Activated CD4-positive, alpha-beta T cell treated with anti-CD3 and anti-CD28 coated beads, Interleukin-2, amount 50 U/mL, for 48 hours (primary cell): ENCODE results near the gene SEPTIN10.

Experiments
- DNase-seq, 2 experiments: peaks; one replicate each; pipeline ENCODE4 v3.0.0-alpha.2; 2020

SEPTIN10 gene

DNA sequence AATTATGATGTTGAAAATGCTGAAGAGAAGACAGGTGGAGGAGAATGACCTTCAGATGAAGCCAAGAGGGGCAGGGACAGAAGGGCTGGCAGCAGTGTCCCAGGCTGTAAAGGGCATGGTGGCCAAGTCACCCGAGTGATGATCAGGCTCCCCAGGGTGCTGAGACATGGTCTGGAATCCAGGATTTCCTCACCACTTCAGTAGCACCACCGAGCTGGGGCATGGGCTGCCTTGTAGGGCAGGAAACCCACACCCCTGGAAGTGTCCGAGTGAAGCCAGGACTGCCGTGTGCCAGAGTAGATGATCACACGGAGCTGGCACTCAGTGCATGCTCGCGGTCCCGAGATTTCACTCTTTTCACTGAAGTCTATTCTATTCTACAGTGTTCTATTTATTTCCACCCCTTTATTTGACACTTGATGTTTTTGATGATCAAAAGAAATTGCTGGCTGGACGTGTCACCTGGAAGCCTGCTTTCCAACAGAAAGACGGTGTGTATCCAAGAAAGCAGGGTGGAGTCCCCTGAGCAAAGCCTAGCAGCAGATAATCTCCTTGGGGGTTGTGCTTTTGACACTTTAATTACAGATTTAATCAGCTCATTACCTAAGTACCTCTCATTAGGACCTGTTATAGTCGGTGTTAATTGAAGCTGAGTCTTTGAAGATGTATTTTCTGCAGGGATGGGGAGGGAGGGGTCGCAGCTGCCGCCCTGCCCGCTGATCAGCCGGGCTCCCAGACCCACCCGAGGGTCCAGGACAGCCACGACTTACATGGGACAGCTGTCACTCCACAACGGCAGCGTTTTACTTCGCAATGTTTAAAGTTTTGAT lies 92.3 kb downstream of the SEPTIN10 start:
- no peak for DNase-seq

DNA sequence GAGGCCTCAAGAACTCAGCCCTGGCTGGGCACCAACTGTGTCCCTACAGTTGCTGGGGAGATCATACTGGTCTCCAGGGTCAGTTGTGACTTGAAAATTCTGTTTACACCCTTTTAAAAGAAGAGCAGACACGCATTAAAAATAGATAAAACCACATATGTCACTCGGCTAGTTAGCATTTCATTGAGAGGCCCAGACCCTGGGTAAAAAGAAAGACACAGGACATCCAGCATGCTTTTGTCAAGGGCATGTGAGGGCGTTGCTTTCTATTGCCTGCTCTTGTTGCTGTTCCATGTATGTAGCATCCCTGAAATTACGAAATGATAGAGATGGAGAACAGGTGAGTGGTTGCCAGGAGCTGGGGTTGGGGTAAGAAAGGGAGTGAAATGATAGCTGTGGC lies 94.3 kb downstream of the SEPTIN10 start:
- no peak for DNase-seq

DNA sequence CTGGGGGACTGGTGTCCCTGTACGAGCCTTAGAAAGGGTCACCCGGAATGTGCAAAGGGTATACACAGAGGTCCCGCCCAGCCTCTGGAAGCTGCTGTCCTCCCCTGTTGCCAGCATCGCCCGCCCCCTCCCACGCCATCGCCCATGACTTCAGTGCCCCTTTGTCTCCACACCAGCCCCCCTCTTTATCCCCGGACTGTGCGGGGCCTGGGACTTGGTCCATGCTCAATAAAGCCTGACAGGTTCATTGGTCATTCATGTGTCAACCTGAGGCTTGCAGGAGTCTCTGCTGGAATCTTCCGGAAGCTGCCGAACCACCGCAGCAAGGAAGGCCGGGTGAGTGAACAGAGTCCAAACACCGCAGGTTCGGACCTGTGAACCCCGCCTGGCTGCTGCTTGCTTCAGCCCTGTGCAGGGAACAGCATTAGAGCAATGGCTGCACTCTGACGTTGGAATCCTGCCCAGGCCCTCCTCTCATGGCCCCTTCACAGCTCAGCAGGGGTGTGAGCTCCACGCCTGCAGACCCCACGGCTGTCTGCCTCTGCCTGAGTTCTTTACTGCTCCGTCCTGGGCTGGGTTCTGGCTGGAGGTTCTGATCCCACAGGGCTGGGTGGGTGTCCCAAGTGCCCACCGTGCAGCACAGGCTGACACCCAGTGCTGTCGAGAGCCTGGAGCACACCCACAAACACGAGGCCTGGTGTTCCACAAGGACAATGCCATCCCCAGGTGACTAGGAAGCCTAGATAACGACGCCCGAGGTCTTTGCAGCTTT lies 96.5 kb downstream of the SEPTIN10 start:
- no peak for DNase-seq

DNA sequence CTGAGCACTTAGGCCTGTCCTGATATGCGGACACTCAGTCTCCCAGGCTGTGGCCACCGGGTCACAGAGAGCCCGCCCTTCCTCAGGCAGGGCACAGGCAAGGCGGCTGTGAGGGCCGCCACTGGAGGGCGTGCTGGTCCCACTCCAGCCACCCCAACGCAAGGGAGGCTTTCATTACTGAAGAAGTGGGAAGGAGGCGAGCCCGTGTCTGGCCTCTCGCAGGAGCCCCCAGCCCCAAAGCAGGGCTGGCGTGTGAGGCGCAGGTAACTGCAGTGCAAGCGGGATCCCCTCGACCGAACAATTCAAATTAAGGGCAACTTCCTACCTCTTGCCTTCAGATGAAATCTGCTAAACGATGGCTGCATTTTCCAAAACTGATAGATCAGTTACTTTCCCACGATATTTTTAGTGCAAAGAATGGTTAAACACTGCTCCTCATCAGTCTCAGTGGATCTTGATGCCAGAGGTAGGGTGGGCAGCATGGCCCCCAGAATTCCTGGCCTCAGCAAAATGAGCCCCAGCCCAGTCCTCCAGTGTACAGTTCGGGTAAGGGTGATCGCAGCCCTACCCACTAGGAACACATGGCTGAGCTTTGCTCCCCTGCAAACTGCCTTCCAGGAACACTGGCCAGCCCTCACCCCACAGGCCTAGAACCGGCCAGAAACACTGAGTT lies 97.2 kb downstream of the SEPTIN10 start:
- peak; percentile 18 to 30 for DNase-seq

DNA sequence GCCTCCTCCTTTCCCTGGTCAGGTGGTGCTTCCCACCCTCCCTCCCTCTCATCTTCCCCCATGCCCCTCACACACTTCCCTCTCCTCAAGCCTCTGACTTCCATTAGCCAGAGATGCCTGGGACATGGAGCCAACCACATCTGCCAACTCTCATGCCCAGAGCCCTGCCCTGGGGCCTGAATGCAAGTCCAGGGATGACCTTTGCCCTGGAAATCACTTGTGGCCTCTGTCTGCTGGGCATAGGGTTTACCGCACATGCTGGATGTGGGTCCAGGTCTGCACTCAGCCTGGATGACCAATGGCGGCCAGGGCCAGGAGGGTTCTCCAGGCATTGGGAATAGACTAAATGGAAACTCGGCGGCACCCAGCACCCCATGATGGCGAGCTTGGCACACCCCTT lies 98.9 kb downstream of the SEPTIN10 start:
- no peak for DNase-seq

DNA sequence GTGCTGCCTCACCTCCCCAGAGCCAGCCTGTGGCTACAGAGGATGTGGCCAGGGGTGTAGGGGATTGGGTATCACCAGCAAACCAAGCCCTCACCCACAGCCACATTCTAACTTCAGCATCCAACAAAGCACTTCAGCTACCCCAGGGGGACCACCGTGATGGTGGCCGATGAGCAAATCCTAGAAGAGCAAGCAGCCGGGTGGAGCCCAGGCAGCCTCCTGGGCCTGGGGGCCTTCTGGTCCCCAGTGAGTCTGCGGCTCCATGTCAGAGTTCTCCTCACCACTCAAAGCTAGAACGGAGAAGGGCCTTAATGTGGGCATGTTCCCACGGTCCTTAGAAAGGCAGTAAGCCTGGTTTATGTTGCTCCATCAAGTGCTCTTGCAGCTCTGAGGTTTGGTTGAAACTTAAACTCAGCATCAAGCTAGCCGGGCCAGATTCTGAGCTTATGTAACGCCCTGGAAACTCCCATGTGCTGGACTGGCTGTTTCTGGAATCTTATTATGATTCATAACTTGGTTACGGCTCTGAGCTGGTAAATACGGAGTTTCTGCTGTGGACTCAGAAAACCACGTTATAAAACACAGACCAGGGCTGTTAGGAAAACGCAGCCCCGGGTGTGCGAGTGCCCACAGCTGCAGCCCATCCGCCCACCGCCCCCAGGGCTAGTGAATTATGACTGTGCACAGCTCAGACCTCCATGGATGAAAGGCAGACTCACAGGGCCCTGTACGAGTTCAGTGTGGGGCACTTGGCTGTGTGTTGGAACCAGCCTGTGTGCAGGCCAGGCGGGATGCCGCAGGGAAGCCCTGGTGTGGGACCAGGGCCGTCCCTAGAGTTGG lies 99.8 kb downstream of the SEPTIN10 start:
- DNase-seq = peak; percentile 43 to 60

DNA sequence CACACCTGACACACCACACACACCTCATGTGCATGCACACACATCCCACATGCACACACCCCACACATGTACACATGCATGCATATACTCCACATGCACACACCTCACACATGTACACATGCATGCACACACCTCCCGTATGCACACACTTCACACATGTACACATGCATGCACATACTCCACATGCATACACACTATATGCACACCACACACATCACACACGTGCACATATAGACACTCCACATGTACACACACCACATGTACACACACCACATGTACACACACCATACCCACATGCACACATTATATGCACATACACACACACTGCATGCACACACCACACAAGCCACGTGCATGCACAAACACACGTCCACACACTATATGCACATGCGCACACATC lies 100.5 kb downstream of the SEPTIN10 start:
- DNase-seq = no peak

DNA sequence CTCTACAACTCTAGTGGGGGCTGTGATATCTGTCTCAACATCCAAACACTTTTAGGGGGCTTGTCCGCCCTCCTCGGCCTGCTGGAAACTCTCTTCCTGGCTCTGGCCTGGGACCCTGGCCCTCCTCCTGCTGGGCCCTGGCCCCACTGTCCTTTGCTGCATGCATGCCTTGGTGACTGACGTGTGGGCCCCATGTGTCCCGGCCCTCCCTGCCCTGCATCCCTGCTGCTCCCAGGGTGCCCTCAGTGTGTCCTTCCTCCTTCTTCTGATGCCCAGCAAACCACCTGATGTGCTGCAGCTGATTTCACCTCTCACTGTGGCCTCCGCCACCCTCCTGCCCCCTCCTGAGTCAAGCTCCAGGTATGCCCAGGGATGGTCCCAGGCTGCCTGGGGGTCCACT lies 101.7 kb downstream of the SEPTIN10 start:
- no peak for DNase-seq

DNA sequence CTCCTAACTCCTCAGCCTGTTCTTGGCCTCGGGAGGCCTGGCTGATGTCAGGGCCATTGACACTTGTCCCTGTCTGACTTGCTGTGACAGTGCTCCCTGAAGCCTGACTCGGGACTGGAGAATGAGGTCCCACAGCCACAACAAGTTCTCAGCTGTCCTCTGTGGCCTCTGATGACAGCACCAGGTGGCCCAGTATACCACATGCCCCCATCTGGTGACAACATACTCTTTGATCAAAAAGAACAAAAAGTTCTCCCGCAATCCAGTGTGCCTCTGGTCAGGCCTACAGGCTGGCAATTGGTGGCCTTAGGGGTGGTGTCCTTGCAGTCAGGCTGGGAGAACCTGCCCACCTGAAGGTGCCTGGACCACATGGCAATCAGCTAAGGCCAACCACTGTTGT lies 102.6 kb downstream of the SEPTIN10 start:
- no peak for DNase-seq

DNA sequence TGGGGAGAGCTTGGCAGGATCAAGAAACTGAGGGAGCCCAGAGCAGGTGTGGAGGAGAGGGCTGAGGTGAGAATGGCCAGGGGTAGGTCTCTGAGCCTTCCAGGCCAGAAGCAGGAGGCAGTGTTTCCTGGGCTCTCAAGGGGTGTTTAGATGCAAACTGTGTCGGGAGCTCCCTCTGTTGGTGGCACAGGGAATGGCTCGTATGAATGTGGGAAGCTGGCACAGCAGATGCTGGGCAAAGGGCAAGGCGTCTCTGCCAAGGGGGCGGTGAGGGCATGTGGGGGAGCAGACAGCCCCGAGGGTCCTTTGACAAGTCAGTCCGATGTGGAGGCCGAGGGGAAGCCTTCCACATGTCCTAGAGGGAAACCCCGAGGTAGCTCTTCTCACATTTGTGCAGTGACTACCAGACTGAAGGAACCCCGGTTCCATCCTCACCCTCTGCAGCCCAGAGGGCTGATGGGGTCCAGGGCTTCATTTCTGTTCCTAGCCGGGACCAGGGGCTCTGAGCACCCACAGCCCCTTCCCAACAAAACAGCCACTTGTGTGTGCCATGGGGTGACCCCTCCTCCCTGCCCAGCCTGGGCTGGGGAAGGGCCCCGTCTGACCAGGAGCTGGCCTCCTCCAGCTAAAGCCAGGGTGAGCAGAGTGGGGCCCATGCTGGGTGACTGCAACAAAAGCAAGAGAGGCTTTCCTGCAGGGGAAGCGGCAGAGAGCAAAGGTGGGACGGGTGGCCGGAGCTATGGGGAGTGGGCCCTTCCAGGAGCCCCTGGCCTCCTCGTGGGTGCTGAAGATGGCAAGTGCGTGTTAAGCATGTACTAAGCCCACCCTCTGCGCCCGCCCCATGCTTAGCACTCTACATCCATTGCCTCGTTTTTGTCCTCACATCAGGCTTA lies 103.4 kb downstream of the SEPTIN10 start:
- DNase-seq = peak; percentile 82 to 86

DNA sequence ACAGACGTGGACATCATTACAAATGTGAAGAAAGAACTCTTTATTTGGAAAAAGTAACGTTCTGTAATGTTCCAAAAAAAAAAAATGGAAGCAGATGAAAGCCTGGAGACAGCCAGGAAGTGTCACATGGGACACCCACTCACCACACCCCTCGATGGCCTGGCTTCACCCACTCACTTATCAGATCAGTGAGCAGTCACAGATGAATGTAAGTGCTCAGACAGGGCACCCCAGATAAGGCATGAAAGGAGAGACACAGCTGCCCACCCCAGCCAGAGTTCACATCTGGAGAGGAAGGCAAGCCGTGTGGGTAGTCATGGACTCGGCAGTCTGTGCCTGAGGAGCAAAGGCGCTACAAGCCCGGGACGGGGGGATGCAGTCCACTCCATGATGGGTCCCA lies 105.2 kb downstream of the SEPTIN10 start:
- DNase-seq = no peak

DNA sequence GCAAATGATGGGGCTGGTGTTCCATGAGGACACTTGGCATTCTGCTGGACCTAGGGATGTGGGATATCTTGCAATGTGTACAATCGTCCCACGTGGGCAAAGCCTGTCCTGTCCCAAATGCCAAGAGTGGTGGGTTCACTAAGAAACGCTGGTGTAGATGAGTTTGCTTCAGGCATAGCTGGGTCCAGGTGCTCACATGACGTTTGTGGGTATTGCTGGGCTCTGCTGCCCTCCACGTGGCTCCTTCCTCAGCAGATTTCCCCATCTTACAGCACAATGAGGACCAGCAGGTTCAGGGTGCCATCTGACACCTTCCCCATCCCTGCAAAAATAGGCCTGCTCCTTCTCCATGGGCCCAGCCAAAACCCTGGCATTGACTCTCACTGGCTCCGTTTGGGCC lies 105.9 kb downstream of the SEPTIN10 start:
- no peak for DNase-seq

DNA sequence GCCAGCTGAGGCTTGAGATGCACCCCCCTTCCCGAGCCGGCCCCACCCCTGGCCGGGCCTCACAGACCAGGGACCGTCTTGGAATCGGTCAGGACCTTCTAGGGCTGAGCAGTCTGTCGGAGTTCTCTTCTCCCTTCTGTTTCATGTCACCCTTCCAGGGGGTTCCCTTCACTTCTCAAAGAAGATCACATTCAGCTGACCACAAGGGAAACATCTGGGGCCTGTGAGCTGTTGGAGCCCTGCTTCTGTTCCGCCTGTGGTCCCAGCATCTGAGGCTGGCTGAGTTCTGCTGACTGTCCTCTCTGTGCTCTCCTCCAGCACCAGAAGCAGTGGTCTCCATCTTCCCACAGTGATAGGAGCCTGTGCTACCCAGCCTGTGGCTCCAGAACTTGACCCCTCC lies 106.5 kb downstream of the SEPTIN10 start:
- no peak for DNase-seq

DNA sequence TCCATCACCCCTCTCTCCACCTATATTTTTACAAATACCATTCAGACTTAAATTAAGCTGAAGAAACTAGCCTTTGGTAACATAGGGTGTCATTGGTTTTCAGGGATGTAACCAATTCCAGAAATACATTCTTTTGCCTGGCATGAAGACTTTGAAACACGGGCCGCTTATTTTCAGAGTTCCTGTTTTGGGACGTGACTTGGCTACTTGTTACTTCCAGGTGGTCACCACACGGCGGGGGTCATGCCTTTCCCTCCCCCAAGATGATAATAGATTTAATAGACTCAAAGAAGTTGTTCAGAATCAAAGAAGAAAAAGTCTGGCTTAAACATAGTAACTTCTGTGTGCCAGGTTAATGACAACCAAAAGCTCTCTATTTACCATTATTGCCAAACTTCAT lies 110.6 kb downstream of the SEPTIN10 start:
- DNase-seq = no peak

DNA sequence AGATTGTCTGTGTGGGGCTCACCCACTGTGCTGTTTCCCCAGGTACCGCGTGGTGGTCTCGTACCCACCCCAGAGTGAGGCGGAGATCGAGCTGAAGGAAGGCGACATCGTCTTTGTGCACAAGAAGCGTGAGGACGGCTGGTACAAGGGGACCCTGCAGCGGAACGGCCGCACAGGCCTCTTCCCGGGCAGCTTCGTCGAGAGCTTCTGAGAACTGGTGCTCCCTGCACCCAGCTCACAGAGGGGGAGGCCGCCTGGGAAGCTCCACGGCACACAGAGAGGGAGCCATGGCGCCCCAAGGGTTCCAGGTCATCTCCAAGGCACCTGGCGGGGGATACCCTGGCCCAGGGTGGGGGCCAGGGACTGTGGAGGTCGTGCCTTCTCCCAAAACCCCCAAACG lies 112.3 kb downstream of the SEPTIN10 start:
- no peak for DNase-seq

DNA sequence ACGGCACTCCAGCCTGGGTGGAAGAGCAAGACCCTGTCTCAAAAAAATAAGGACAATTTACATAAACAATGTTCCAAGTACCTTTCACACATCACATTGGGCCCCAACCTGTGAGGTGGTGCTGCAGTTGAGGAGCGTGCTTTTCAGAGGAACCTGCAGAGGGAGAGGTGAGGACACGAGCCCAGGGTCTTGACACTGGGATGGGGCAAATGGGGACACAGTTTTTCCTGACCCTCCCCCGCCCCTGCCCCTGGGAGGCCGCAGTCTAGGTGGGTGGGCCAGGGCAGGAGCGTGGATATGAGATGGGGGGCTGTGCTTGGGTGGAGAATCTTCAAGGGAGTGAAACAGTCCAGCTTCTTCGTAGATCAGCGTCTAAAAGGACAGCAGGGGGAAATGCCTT lies 112.9 kb downstream of the SEPTIN10 start:
- DNase-seq = no peak

DNA sequence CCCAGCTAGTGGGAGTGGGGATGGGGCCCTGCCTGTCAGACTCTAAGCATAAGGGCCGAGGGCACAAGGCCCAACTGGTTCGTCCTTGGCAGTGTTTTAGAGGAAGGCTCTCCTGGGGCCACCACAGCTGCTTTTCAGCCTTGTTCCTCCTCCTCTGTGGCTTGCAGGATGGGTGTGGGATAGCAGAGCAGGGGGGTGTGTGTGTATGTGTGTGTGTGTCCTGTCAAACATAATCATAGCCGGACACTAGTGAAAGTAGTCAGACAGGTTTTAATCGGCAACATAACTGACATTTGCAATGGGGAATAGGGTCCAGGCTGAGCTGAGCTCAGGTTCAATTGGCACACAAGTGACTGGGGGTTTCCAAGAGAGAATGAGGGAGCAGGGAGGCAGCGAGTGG lies 114.2 kb downstream of the SEPTIN10 start:
- no peak for DNase-seq

DNA sequence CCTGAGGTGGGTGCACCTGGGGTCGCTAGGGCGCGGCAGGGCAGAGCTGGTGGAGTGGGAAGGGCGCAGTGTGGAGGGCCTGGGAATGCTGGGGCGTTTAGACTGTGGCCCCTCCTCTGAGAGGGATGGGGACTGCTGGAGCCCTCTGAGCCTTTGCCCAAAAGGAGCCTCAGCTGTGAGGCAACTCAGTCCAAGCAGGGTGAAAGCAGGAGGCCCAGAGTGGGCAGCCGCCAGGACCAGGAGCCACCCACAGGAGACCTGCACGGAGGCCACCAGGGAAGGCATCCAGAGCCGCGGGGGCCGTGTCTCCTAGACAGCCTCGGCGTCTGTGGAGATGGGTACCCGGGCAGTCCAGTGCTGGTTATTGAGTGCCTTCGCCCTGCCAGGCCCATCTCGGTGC lies 114.9 kb downstream of the SEPTIN10 start:
- no peak for DNase-seq

DNA sequence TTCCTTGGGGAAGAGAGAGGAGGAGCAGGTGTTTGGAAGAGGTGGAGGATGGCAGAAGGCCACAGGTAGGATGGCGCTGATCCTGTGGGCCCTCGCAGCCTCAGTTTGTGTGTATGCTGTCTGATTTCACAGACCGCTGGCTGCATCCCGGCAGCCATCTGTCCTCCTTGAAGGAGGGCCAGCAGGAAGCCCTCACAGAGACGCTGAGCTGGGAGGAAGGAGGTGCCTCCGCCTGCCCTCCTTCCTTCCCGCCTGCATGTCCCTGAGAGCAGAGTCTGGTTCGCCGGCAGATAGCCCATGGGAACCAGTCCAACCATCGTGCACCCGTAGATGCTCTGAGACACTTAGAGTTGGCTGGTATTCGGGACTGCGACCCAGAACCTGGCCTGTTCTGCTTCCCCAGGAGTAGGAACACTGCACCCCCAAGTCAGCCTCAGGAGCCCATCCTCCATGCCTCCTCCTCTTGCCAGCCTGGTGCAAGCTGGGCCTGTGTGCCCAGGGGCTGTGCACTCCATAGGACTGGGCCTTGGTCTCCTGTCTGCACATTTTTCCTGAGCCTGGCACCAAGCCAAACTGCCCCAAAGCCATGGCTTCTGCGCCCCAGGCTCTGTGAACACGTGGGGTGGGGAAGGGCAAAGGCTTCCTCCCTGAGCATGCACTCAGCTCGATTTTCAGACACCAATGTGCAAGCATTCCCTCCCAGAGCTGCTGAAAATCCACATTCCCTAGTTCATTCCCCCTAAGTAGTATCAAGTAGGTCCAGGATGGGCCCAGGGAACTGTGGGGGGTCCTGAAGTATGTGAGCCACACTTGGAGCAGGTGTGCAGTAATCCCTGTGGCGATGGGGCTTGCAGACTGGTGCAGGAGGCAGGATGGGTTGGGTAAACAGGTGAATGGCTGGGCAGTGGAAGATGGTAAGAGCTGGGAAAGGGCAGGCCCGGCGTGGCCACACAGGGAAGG lies 115.6 kb downstream of the SEPTIN10 start:
- DNase-seq = no peak

DNA sequence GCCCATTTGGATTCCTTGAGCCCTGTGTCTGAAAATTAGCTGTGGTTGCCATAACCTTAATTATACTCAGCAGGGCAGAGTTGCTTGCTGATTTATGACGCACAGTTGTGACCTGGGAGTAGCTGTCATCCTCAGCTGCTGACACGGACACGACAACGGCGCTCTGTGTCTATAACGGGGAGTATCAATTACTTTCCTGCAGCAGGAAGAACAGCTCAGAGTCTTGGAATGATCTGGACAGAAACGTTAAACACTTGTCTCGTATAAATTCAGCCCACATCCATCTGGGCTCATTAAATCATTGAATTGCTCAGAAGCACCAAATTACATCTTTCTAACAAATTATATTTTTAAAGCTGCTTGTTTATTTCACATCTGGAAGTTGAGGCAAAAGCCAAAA lies 116.3 kb downstream of the SEPTIN10 start:
- no peak for DNase-seq

DNA sequence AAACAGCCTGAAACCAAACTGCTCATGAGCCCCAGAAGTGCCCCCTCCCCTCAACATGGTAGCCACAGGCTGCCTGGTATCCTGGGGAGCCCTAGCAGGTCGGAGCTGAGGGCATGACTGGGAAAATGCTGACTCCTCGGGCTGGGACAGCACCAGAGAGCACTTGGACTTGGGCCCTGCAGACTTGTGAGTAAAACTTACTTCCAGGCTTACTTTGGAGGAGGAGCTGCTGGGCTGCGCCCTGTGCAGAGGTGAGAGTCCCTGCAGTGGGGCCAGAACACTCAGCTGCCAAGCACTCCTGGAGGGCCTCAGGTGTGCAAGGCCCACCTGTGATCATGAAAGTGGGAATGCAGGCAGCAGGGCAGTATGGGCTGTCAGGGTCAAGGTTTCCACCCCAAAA lies 119.4 kb downstream of the SEPTIN10 start:
- DNase-seq = no peak
